Activated gamma-delta T cell treated with anti-CD3 and anti-CD28 coated beads, Interleukin-2, amount 50 U/mL, for 16 hours (primary cell): ENCODE data around the gene NXN.
A peak's percentile ranks its signal among the peaks of the same experiment; 100 is the strongest.
"Not testable (repeated sequence)": the region's sequence is repeated elsewhere in the genome, so short reads cannot be mapped to it uniquely, and the experiment has no call there.

ENCODE experiments used
- DNase-seq: peaks from one replicate; pipeline ENCODE4 v3.0.0-alpha.2; 2020; ENCODE audit warnings: low read depth

NXN gene

DNA sequence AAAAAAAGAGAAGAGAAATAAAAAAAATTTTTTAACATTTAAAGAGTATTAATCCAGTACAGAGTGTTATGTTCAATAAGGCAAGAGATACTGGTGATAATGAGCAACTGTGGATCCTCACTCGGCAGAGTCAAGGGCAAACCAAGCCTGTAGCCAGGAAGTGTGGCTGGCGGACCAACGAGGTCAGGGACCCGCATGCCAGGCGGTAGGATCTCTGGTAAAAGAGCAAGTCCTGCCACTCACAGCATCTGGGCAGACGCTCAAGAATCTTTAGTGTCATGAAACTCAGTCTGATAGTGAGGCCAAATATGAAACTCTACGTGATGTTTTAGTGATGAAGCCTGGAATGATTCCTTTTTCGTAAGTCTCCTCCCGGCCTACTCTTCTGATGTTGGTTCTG is 219.2 kb downstream of the NXN start:
- DNase-seq: no peak

DNA sequence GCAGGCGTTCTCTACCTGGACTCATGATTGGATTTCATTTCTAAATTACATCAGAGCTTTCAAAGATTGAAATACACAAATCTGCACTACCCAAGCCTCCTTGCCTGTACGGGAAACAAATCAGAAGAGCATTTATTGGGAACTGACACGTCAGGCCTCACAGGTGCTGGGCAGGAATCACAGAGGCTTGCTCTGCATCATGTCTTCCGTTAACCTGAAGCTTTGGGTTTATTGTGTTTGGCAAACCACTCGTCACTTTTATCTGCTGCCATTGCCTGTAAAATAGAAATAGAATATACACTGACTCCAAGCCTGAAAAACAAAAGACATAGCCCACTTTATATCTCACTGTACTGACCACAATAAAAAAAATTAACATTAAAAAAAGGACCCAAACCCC is 219.6 kb downstream of the NXN start:
- no peak for DNase-seq

DNA sequence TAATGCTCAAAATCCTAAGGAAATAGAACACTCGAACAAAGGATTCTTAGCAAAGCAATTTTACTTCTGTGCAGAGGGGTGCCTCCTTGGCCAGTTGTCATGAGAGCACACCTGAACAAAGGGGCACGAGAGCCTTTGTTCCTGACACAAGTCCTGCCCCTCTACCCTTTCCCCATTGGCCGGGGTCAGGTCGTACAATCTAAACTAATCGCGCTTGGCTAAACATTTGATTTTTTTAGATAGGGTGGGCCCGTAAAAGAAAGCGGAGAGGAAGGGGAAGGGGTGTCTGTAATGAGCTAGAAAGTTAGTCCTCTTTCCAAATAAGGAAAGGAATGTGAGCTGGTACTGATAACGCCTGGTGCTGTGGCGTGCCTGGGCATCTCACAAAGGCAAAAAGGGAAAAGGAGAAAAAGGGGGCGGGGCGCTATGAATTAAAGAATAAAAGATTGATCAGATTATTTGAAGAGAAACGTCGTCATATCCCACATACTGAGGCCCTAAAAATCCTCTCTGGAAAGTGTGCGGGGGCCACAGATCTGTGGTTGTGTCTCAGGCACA is 223.5 kb downstream of the NXN start:
- DNase-seq: not testable (repeated sequence)

DNA sequence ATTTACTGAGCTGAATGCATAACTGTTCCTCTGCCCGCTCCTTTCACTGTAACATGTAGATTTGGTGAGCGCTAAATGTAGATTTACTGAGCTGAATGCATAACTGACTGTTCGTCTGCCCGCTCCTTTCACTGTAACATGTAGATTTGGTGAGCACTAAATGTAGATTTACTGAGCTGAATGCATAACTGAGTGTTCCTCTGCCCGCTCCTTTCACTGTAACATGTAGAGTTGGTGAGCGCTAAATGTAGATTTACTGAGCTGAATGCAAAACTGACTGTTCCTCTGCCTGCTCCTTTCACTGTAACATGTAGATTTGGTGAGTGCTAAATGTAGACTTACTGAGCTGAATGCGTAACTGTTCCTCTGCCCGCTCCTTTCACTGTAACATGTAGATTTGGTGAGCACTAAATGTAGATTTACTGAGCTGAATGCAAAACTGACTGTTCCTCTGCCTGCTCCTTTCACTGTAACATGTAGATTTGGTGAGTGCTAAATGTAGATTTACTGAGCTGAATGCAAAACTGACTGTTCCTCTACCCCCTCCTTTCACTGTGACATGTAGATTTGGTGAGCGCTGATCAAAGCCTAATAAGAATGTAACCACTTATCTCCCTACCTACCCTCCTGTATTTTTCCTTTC is 224.1 kb downstream of the NXN start:
- not testable (repeated sequence) for DNase-seq

DNA sequence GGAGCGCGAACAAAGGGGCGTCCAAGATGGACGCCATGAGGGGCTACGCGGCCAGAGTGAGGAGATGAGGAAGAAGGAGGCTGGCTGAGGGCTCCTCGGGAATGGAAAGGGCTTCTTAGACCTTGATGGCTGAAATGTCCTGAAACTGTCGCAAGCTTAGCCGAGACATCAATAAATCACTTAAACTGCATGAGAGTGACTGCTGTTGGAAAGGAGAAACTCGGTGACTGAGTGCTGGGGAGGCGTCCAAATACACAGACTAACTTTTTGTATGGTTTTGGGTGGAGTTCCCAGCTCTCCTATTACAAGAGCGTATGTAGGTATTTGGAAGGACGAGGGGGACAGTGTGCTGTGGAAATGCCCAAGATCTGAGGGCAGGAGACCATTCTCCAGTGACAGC is 226.2 kb downstream of the NXN start:
- DNase-seq: no peak

DNA sequence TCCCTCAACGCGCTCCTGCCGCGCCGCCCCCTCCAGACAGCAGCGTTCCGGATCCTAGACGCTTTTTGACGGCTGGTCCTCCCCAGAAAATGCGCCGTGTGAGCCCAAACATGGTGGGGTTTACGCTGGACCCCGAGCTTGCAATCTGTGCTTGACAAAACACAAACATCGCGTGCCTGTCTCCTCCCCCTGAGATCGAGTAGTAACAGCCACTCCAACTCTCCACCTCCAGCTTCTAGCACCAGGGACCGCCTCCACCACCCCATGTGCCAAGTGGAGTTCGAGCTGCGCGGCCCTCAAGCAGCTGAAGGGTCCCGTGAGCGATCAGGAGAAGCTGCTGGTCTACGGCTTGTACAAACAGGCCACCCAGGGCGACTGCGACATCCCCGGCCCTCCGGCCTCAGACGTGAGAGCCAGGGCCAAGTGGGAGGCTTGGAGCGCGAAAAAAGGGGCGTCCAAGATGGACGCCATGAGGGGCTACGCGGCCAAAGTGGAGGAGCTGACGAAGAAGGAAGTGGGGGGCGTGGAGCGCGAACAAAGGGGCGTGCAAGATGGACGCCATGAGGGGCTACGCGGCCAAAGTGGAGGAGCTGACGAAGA is 226.9 kb downstream of the NXN start:
- DNase-seq: no peak

DNA sequence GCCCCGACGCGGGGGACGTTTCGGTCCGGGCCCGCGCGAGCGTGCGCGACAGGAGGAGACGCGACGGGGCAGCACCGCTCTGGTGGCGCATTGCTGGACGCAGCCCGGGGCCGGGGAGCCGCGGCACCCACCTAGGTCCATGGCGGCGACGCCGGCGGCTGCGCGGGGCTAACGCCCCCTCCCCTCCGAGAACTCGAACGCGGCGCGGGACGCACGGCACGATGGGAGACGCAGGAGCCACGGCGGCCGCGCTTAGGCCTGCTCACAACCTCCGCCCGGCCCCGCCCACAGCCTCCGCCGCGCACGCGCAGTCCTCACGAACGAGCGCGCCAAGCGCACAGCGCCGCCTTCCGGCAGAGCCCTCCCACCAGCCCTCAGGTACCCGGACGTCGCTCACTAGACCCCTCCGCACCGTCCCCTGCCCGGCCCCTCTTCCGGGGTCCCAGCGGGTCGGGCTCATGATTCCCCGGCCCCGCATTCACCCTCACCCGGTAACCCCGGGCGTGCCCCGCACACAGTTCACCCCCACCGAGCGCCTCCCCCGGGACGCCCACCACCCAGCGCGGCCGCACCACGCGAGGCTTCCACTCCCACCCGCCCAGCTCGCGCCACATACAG is 227.5 kb downstream of the NXN start, which contains the start of gene GEMIN4:
TSS of gene GEMIN4 (minus strand) at position 263 of the 618 bp plus-strand sequence. CDS start at position 141, 122 bp downstream.
- DNase-seq: peak; percentile 97

DNA sequence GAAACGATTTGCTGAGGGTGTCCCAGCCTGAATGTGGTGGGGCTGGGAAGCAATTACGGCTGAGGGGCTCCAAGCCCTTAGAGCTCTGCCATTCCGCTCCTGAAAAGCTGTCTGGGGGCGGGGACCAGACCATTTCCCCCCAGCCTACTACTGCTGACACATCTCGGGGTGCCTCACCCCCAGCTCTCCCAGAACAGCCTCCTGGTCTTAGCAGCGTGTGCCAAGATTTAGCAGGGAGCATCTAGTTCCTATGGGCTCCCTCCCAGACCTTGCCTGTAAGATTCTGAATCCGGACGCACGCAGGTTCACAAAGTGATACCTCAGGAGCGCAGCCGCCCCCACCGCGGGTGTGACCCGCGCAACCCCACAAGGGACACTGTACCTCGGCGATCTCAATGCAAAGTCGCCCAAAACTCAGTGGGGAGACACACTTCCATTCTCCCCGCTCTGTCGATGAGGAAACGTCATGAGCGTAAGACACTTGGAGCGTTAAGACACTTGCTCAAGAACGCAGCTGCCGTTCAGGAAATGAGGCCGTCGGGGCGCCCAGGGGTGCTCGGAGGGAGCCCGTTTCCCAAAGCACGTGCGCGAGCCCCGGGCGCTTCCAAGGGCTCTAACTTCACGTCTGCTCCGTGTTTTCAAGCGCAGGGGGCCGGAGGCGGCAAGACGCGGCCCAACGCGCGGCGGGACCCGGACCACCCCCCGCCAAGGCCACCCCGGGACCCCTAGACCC is 228.1 kb downstream of the NXN start:
- DNase-seq: peak; percentile 20

DNA sequence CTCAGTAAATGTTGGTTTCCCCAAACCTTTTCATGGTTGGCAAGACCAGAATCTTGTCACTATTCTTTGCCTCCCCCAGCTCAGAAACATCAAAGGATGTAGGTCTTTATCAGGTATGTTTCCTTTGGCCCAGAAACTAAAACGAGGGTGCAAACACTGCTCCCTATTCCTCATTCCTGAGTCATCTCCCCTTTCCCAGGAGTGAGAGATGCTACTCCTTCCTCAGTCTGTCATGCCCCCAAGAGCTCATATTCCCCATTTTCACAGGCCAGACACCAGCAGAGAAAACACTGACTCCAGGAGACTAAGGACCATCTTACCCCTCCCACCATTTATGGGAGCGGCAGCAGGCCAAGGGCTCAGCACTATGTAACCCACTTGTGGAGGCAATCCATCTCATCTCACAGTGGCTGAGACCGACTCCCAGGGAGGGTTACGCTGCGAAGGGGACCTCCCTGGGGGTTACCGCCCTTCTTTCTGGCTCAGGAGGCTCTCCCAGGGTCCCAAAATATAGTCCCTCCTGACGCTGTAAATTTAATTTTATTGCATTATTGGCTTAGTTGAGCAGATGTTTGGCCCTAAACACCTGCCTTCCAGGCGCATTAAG is 229.0 kb downstream of the NXN start:
- DNase-seq: no peak

DNA sequence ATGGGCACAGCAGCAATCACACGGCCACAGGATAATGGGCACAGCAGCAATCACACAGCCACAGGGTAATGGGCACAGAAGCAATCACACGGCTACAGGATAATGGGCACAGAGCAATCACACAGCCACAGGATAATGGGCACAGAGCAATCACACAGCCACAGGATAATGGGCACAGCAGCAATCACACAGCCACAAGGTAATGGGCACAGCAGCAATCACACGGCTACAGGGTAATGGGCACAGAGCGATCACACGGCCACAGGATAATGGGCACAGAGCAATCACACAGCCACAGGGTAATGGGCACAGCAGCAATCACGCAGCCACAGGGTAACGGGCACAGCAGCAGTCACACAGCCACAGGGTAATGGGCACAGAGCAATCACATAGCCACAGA is 230.2 kb downstream of the NXN start:
- DNase-seq: not testable (repeated sequence)
